Choroid plexus epithelial cell (primary cell): ENCODE measurements around the gene JAGN1.
"Not testable (repeated sequence)": the region's sequence is repeated elsewhere in the genome, so short reads cannot be mapped to it uniquely, and the experiment has no call there.

Experiments
- DNase-seq: peaks from one replicate; pipeline ENCODE4 v3.0.0-alpha.2; 2010; ENCODE audit warnings: low read depth
- H3K4me3 ChIP-seq: 2 replicates; pipeline ENCODE4 v1.5.1; 2011; ENCODE audit warnings: low read depth, mild to moderate bottlenecking, control low read depth, low read length, moderate library complexity
- CTCF ChIP-seq: conservative IDR thresholded peaks from 2 replicates; pipeline ENCODE4 v1.5.1; 2011; ENCODE audit warnings: low read depth, mild to moderate bottlenecking, control low read depth, inconsistent platforms, low read length, moderate library complexity

Gene JAGN1

GRCh38 chr3:9852528-9852927 lies 37.9 kb upstream of the JAGN1 start:
- no peak for DNase-seq
- TF ChIP-seq CTCF: no peak
- H3K4me3 ChIP-seq: no peak overlapping the region

GRCh38 chr3:9854291-9854940 lies 36.0 kb upstream of the JAGN1 start:
- H3K4me3 ChIP-seq: not testable (repeated sequence)

GRCh38 chr3:9855594-9855993 lies 34.8 kb upstream of the JAGN1 start:
- no peak for TF ChIP-seq CTCF
- H3K4me3 ChIP-seq: no peak overlapping the region
- DNase-seq: no peak

More at GRCh38 chr3:9854291-9854940, 36.0 kb upstream of the JAGN1 start:
- DNase-seq: not testable (repeated sequence)

GRCh38 chr3:9859530-9860025 lies 30.8 kb upstream of the JAGN1 start:
- no peak for DNase-seq
- no peak for TF ChIP-seq CTCF
- H3K4me3 ChIP-seq: no peak overlapping the region

GRCh38 chr3:9861201-9861600 lies 29.2 kb upstream of the JAGN1 start:
- no peak for DNase-seq
- H3K4me3 ChIP-seq: no peak overlapping the region
- no peak for TF ChIP-seq CTCF

GRCh38 chr3:9861626-9862130 lies 28.7 kb upstream of the JAGN1 start:
- H3K4me3 ChIP-seq: no peak overlapping the region
- TF ChIP-seq CTCF: no peak
- DNase-seq: no peak

- peak overlapping the region; percentile 14 for H3K4me3 ChIP-seq
- DNase-seq: peak; percentile 65
- peak; percentile 48 for TF ChIP-seq CTCF
Measured at GRCh38 chr3:9862391-9863057, 27.9 kb upstream of the JAGN1 start.
